GM18498 (cell line): ENCODE data around the gene ATP2C1.
"Not testable (repeated sequence)": the region's sequence is repeated elsewhere in the genome, so short reads cannot be mapped to it uniquely, and the experiment has no call there.

Experiments
- ATAC-seq: cut with Tn5 transposase; IDR thresholded peaks from one replicate; pipeline ENCODE4 v1.9.1; 2021; ENCODE audit warnings: mild to moderate bottlenecking, moderate library complexity; ENCODE audit not compliant: unreplicated experiment

The ATP2C1 gene

DNA sequence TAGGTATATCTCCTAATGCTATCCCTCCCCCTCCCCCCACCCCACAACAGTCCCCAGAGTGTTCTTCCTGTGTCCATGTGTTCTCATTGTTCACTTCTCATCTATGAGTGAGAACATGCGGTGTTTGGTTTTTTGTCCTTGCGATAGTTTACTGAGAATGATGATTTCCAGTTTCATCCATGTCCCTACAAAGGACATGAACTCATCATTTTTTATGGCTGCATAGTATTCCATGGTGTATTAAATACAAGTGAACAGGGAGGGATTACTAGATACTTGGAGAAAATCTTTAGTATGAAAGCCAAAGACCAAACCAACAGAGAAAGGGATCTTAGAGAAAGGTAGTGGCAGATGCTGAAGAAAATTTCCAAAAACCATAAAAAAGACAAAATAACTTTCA lies 78.7 kb downstream of the ATP2C1 start:
- ATAC-seq, result not testable (repeated sequence)

DNA sequence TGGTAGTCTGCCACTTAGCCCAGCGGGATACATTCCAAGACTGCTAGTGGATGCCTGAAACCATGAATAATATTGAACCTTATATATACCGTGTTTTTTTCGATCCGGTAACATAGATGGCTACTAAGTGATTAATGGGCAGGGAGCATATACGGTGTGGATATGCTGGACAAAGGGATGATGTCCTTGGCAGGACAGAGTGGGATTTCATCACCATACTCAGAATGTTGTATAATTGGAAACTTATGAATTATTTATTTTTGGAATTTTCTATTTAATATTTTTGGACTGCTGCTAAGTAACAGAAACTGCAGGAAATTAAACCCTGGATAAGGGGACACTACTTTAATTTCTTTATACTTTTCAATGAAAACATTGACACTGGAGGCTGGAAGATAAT lies 79.5 kb downstream of the ATP2C1 start:
- no peak for ATAC-seq

DNA sequence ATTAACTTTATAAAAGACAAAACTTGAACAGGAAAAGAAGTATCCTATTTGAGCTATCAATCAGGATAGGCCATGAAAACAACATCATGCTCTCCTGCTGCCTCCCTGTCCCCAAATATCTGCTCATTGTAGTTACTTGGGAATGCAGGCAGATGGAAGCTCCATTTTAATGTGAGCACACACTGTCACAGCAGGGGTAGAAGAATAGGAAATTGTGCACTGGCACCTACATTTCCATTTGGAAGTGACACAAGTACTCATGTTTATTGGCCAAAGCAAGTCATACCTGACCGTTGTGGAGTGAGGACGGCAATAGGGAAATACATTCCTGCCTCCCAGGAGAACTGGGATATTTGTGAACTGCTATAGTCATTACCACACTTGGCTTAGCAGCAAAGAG lies 80.3 kb downstream of the ATP2C1 start:
- ATAC-seq, result no peak

DNA sequence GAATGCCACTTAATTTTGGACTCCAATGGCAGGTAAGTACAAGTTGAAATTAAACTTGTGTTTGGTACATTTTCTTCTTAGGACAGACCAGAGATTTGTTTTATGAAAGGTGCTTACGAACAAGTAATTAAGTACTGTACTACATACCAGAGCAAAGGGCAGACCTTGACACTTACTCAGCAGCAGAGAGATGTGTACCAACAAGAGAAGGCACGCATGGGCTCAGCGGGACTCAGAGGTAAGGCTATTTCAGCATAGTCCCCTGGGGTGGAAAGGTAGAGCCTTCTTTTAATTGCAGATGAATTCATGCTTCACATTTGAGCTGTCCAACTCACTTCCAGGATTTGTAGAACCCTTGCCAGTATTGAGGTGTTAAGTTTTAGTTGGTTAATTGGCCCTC lies 81.4 kb downstream of the ATP2C1 start:
- no peak for ATAC-seq

DNA sequence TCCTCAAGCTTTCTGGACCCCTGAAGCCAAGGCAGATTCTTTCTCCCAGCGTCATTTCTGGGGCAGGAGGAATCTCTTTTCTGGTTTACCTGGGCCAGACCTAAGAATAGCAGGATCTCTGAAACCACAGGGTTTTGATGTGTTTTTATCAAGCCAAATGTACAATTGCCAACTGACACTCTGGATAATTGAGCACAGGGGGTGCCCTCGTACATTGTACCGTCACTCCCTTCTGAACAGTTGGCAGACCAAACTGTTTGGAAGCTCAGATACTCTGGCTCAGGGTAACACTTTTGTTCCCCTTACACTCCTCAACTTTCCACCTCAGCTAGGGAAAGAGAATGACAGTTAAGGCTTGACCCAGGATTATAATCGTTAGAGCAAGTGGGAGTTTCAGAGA lies 82.8 kb downstream of the ATP2C1 start:
- ATAC-seq, result no peak

DNA sequence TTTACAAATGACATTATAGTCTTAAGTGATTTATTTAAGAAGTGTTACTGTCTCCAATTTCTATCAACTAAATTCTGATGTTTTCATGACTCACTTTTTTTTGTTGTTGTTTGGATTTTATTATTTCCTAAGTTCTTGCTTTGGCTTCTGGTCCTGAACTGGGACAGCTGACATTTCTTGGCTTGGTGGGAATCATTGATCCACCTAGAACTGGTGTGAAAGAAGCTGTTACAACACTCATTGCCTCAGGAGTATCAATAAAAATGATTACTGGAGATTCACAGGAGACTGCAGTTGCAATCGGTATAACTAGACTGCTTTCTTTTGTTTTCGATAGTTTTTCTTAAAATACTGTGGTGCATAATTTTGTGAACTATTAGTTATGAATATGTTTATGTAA lies 85.2 kb downstream of the ATP2C1 start:
- ATAC-seq, result no peak

DNA sequence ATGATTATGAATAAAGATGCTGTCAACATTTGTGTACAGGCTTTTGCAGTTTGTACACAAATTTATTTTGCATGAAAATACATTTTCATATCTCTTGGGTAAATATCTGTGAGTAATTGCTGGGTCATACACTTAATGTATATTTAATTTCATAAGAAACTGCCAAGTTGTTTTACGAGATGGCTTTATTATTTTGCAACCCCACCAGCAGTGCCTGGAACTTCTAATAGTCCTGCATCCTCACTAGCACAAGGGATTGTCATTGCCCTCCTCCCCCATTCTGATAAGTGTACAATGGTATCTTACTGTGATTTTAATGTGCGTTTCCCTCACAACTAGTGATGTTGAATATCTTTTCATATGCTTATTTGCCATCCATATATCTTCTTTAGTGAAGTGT lies 87.6 kb downstream of the ATP2C1 start:
- no peak for ATAC-seq

DNA sequence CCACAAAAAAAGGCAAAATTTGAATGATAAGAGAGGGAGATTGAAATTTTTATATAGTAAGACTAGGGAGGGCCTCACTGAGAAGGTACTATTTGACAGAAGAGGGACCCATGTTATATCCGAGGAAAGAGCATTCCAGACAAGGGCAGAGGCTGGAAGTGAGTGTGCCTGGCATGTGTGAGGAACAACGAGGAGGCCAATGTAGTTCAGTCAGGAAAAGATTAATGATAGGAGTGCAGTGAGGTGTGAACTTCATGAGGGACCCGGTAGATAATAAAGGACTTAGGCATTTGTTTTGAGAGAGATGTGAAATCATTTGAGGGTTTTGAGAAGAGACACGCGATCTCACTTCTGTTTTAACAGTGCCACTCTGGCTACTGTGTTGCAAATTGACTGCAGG lies 96.4 kb downstream of the ATP2C1 start:
- ATAC-seq, result no peak

DNA sequence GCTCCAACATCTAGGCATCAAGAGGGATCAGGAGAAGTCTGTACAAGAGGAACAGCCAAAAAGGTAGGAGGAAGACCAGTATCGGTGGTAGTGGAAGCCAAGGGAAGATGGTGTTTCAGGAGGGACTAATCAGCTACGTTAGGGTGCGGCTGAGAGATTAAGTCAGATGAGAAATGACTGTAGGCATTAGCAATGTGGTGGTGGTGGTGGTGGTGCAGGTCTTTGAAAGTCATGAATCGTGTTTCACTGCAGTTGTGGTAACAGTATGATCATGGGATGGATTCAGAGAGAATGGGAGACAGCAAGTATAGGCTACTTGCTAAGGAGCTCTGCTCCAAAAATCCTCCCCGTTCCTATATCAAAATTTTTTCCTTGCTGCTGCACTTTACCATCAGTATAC lies 97.2 kb downstream of the ATP2C1 start:
- ATAC-seq, result no peak

DNA sequence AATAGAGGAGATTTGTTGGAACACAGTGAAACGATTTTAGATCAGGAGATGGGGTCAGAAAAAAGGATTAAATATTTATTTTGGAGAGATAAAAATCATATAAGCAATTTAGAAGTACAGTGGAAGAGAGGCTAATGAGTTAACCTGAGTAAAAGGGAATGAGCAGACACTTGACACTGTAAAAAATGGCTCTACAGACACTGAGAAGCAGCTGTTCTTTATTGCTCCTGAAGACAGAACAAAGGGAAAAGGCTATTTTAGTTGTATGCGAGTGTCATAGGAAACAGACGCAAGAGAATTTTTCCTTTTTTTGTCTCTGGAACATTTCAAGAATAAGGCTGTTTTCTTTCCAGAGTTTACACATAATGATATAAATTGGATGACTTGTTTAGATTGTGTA lies 98.5 kb downstream of the ATP2C1 start:
- no peak for ATAC-seq

DNA sequence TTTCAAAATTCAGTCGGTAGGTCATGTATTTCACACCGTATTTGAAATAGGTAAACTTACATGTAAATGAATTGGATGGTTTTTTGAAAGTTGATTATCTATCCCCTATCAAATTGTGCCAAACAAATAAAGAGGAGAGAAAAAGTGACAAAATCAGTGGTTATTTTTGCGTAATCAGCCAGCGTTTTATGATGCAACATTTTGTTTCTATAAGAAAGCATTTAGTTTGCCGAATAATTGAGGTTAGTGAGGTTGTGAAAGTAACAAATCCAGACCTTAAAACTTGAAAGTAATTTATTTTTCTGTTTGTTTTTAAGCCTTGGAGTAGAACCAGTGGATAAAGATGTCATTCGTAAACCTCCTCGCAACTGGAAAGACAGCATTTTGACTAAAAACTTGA lies 103.4 kb downstream of the ATP2C1 start:
- no peak for ATAC-seq

DNA sequence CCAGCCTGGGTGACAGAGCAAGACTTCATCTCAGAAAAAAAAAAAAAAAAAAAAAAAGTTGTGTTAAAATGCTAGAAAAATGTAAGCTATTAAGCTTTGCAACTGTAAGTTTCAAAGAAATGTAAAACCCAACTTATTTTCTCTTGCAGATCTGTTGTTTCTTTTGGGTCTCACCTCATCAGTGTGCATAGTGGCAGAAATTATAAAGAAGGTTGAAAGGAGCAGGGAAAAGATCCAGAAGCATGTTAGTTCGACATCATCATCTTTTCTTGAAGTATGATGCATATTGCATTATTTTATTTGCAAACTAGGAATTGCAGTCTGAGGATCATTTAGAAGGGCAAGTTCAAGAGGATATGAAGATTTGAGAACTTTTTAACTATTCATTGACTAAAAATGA lies 107.2 kb downstream of the ATP2C1 start:
- ATAC-seq, result no peak

DNA sequence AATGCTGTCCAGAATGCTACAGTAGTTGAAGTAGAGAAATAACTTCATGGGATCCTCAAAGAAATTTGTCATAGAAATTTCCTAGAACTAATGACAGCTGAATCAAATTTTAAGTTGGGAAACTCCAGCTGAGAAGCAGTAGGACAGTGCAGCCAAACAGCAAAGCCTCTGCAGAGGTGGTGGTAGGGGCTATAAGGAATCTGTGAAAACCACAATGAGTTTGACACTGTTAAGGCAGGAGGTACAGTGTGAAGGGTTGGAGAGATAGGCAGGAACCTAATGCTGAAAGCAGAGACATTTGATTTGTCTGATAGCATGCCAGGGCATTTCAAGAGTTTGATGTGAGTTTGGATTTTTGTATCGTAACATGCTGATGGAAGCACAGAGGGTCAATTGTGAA lies 110.7 kb downstream of the ATP2C1 start:
- ATAC-seq, result no peak

DNA sequence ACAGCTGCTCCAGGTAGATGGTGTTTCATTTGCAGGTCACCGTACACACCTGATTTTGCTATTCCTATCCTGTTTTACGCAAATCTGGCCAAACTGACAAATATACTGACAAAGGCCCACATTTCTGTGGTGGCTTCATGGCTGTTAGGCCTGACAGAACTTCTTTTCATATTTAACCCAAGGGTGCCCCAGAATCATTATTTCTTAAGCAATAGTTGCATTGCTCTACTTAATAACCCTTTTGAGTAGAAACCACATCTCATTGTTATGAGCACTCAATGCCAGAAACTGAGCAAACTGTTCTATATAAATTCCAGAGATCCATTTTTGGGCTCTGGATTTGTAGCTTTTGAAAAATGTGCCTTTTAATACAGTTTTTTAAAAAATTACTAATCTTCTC lies 113.4 kb downstream of the ATP2C1 start:
- no peak for ATAC-seq

DNA sequence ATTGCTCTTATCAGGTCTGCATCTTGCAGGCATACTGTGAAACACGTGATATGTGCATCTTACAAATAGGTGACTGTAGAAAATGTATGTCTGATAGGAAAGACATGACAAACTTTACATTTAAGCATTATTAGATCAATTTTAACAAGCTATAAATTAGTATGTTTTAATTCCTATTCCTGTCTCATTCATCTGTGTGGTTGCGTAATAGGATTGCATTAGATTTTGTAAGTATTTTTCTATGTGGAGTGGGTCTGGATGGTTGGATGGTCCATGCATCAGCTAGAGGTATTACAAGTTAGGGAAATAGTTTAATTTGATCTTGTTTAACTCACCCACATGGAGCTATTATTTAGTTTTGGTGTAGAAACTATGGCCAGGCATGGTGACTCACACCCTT lies 113.9 kb downstream of the ATP2C1 start:
- no peak for ATAC-seq

DNA sequence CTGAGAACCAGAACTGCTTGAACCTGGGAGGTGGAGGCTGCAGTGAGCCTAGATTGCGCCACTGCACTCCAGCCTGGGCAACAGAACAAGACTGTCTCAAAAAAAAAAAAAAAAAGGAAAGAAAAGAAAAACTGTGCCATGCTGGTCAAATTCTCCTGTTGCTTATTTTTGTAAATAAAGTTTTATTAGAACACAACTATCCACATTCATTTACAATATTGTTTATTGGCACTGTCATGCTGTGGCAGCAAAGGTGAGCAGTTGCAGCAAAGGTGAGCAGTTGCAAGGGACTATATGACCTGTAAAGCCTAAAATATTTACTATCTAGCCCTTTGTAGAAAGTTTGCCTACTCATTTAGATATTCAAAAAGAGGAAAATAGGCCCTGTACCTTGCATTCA lies 114.4 kb downstream of the ATP2C1 start:
- ATAC-seq, result no peak

DNA sequence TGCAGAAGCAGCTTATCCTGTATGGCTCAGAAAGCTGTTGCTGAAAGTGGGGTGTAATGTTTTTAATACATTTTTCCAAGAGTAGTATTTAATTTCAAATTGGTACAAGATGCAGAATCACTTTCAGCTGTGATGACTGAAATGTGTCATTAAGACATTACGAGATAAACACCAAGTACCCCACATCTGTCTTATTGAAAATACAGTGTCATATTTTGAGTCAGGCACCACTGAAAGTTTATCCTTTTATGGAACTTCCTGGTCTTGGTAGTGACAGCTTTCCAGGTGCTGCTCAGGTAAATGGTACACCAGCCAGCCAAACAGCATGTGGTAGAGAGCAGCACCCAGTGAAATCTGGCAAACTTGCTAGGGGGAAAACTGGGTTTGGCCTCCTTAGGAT lies 115.8 kb downstream of the ATP2C1 start:
- ATAC-seq, result no peak

DNA sequence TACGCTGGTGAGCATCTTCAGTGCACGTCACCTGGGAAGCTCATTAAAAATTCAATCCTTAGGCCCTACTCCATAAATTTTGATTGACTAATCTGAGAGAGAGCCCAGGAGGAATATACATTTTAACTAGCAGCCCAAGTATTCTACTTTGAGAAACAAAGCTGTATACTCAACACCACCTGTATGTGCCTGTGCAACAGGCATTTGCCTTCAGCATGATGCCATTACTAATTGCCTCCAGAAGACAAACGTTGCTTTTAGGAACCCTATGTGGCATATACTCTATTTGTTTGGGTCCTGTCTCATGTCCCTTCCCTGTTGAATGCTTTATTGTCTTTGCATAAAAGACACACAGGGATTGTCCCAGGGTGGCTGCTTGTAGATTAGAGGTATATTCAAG lies 125.1 kb downstream of the ATP2C1 start:
- no peak for ATAC-seq

DNA sequence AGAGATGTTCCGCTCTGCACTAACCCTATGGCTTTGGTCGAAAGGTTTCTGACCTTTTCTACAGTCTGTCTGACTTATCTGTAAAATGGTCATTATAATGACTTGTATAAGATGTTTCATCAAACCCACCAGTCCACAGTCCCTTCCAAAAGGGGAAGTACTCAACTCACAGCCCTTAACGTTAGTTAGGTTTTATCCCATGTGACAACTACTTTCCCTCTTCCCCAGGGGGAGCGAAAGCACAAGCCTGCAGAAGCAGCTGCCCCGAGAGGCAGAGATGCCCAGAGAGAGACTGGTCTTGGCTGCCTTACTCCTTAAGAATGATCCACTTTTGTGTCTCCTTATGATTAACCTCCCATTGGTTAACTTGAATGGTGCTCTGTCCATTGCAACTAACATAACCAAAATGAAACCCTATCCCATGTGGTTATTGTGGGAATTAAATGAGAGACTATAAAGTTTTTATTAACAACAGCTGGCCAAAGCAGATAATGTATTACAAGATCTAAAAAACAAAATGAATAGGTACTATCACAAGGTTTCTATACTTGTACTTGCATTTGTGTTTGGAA lies 126.3 kb downstream of the ATP2C1 start:
- no peak for ATAC-seq

DNA sequence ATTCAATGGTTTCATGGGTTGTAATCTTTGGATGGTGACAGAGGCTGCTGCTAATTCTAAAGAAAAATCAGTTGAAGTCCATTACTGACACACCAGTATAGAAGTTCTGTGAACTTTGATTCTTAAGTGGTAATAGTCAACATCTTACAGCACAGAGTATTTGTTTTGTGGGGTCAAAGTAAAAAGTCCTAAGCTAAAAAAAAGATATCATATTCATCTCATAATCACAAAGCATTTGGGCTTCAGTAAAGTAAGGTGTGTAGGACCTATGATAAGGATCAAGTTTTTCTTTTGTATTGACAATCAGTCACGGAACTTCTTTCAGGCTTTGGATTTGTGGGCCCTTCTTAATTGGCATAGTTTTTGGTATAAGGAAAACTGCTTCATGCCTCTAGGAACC lies 131.7 kb downstream of the ATP2C1 start:
- ATAC-seq, result no peak

DNA sequence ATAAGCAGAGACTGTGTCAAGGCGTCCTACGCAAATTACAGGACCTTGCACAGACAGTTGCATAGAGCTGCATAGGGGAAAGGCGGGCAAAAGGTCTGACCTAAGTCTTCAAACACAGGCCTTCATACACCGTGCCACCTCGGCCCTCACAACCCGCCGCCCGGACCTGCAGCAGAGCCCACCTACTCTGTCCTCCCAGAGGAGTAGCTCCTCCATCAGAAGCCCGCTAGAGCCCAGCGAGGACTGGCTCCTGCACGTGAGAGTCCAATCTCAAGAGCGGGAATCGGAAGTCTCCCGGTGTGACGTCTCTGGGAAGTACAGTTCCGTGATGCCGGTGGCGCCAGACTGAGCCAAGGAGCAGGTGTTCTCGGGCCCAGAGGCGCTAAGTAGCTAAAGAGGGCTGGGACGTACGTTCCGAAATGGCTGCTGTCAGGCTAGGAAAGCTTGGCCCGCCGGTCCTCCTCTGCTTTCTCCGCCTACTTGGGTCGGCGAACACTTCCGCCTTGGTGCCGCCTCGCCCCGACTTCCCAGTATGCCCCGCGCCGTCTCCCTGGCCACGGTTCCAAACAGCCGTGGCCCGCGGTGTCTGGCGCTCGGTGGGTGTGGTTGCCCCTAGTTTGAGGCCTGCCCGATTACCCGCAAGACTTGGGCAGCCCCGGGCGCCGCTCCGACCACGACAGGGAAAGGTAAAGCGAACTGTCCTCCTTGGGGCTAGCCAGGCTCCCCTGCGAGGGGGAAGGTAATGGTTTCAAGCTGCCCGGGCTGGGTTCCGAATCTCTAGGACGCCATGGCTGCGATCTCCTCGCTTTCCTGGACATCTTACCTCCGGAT lies 132.7 kb downstream of the ATP2C1 start, which contains the start of the genes ASTE1 and NEK11:
Gene ASTE1 (minus strand): TSS at position 505 of the 831 bp plus-strand sequence. CDS start 1,519 bp downstream, outside the sequence.
Gene NEK11 (plus strand): TSS at position 557 of the 831 bp plus-strand sequence. CDS start 2,832 bp downstream, outside the sequence.
- peak; percentile 99 for ATAC-seq

DNA sequence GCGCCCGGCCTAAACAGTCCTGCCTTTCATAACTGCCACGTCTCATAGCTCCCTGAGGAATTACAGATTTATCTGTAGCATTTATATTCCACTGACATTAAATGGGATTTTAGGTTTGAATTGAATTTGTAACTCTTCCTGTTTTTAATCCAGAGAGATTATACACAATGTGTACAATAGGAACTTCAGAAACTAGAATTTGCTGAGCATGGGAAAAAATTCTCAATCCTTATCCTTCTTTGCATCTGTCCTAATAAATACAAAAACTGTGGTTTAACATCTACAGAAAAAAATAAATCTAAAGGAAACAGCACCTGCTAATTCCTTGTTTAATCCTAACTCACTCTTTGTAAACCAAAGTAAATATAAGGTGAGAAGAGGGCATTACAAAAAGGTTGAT lies 135.0 kb downstream of the ATP2C1 start:
- ATAC-seq, result no peak

DNA sequence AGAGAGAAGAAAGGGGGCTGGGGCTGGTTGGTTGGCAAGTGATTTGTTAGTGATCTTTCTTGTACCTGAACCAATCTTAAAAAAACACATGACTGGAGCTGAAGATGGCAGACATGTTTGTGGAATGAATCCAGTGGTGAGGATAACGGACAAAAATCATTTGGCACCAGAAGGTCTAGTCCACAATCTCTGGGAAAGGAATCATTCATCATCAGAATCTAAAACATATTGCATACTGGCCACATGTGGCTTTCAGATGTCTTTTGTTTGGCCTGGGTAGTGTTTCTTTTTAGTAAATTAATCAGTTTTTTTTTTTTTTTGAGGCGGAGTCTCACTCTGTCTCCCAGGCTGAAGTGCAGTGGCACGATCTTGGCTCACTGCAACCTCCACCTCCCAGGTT lies 137.8 kb downstream of the ATP2C1 start:
- no peak for ATAC-seq
